Measurements from ENCODE around the gene TMEM187. TPM values are rescaled to one million over a fixed set of nuclear protein-coding genes. Genes with fewer than 3 reads are reported as not detected.

The TMEM187 gene
- total and polyA plus RNA-seq, 2 experiments from 2014 or later, result 8.7 to 12.1 TPM

DNA sequence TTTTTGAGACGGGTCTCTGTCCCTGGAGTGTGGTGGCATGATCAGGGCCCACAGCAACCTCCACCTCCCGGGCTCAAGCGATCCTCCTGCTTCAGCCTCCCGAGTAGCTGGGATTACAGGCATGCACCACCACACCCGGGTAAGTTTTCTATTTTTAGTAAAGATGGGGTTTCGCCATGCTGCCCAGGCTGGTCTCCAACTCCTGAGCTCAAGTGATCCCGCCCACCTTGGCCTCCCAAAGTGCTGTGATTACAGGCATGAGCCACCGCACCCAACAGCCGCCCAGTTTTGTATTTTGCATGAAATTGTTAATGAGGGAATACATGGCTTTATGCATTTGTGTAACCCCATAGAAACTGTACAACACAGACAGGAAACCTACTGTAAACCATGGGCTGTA lies 43.7 kb upstream of the TMEM187 start:
- H2AFZ ChIP-seq, result no peak overlapping the region
- WGBS (ENCODE audit: low lambda C conversion rate, missing lambda C conversion rate), result 83% methylated on average over 8 of the region's 9 CpGs
- no peaks in the 10 kb centered on the region for H3K9me2 ChIP-seq (replicated peaks; ENCODE audit: insufficient read depth)
- no peak overlapping the region for H3K4me3 ChIP-seq
- H4K20me1 ChIP-seq (ENCODE audit: insufficient read depth, poor library complexity, severe bottlenecking), result no peaks in the 10 kb centered on the region
- DNase-seq (ENCODE audit: low spot score), result no peak
- no peaks in the 10 kb centered on the region for H3K9me3 ChIP-seq (ENCODE audit: low read depth)
- peaks cover 14% of the 10 kb centered on the region for H3K79me2 ChIP-seq
- H3K4me2 ChIP-seq, result peak overlapping the region; percentile 57
- H3K27ac ChIP-seq, result no peak overlapping the region
- TF ChIP-seq EZH2phosphoT487 (IDR thresholded peaks at IDR 0.05; ENCODE audit: low read depth, severe bottlenecking, unreplicated experiment) (no peak), EZH2 (IDR thresholded peaks at IDR 0.05; ENCODE audit: borderline replicate concordance) (no peak)
- TF ChIP-seq, protein P1, sequence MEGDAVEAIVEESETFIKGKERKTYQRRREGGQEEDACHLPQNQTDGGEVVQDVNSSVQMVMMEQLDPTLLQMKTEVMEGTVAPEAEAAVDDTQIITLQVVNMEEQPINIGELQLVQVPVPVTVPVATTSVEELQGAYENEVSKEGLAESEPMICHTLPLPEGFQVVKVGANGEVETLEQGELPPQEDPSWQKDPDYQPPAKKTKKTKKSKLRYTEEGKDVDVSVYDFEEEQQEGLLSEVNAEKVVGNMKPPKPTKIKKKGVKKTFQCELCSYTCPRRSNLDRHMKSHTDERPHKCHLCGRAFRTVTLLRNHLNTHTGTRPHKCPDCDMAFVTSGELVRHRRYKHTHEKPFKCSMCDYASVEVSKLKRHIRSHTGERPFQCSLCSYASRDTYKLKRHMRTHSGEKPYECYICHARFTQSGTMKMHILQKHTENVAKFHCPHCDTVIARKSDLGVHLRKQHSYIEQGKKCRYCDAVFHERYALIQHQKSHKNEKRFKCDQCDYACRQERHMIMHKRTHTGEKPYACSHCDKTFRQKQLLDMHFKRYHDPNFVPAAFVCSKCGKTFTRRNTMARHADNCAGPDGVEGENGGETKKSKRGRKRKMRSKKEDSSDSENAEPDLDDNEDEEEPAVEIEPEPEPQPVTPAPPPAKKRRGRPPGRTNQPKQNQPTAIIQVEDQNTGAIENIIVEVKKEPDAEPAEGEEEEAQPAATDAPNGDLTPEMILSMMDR (IDR thresholded peaks at IDR 0.05; ENCODE audit: poor library complexity), result no peak
- no peaks in the 10 kb centered on the region for H3K36me3 ChIP-seq (replicated peaks; ENCODE audit: insufficient read depth, low read depth)
- no peaks in the 10 kb centered on the region for H3K27me3 ChIP-seq
- peaks cover 7% of the 10 kb centered on the region for H3K4me1 ChIP-seq (ENCODE audit: insufficient read depth)

DNA sequence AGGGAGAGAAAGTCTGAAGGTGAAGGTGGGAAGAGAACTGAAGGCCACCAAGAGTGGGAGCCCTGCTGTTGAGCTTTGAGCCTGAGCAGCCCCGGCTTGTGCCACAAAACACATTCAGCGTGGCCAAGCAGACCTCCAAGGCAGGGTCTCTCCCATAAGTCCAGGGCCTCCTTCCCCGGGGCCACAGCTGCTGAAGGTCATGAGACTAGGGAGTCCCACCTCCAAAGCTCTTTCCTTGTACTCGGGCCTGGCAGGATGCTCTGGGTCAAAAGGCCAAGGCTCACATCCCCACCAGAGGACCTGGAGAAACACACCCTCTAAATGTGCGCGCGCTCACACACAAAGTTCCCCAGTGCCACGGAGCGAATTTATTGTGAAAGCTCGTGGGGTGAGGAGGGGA lies 43.0 kb upstream of the TMEM187 start:
- H3K9me2 ChIP-seq (replicated peaks; ENCODE audit: insufficient read depth), result no peaks in the 10 kb centered on the region
- H3K9me3 ChIP-seq (ENCODE audit: low read depth), result no peaks in the 10 kb centered on the region
- H3K36me3 ChIP-seq (replicated peaks; ENCODE audit: insufficient read depth, low read depth), result no peaks in the 10 kb centered on the region
- no peak overlapping the region for H3K4me2 ChIP-seq
- peaks cover 7% of the 10 kb centered on the region for H3K4me1 ChIP-seq (ENCODE audit: insufficient read depth)
- no peak overlapping the region for H3K4me3 ChIP-seq
- DNase-seq (ENCODE audit: low spot score), result no peak
- no peak overlapping the region for H2AFZ ChIP-seq
- H3K79me2 ChIP-seq, result peaks cover 18% of the 10 kb centered on the region
- WGBS (ENCODE audit: low lambda C conversion rate, missing lambda C conversion rate), result 88% methylated on average over 10 of the region's 10 CpGs
- TF ChIP-seq EZH2phosphoT487 (IDR thresholded peaks at IDR 0.05; ENCODE audit: low read depth, severe bottlenecking, unreplicated experiment) (no peak), EZH2 (IDR thresholded peaks at IDR 0.05; ENCODE audit: borderline replicate concordance) (no peak)
- TF ChIP-seq, protein P1 (IDR thresholded peaks at IDR 0.05; ENCODE audit: poor library complexity), result no peak
- no peaks in the 10 kb centered on the region for H3K27me3 ChIP-seq
- H4K20me1 ChIP-seq (ENCODE audit: insufficient read depth, poor library complexity, severe bottlenecking), result no peaks in the 10 kb centered on the region
- no peak overlapping the region for H3K27ac ChIP-seq

GRCh38 chrX:153930011-153930910 lies 42.3 kb upstream of the TMEM187 start:
- Histone ChIP-seq H3K27me3 (no peaks in the 10 kb centered on the region), H3K4me1 (ENCODE audit: insufficient read depth) (peaks cover 7% of the 10 kb centered on the region), H3K4me3 (no peak overlapping the region), H3K9me3 (ENCODE audit: low read depth) (no peaks in the 10 kb centered on the region), H2AFZ (no peak overlapping the region), H3K36me3 (replicated peaks; ENCODE audit: insufficient read depth, low read depth) (no peaks in the 10 kb centered on the region), H3K4me2 (no peak overlapping the region), H3K27ac (no peak overlapping the region), H3K79me2 (peaks cover 18% of the 10 kb centered on the region), H4K20me1 (ENCODE audit: insufficient read depth, poor library complexity, severe bottlenecking) (no peaks in the 10 kb centered on the region), H3K9me2 (replicated peaks; ENCODE audit: insufficient read depth) (no peaks in the 10 kb centered on the region)
- TF ChIP-seq, protein P1 (IDR thresholded peaks at IDR 0.05; ENCODE audit: poor library complexity), result no peak
- TF ChIP-seq EZH2 (IDR thresholded peaks at IDR 0.05; ENCODE audit: borderline replicate concordance) (no peak), EZH2phosphoT487 (IDR thresholded peaks at IDR 0.05; ENCODE audit: low read depth, severe bottlenecking, unreplicated experiment) (no peak)
- WGBS (ENCODE audit: low lambda C conversion rate, missing lambda C conversion rate), result 92% methylated on average over 31 of the region's 31 CpGs
- no peak for DNase-seq (ENCODE audit: low spot score)
